SK-N-SH (cell line): ENCODE measurements around the gene ATP6V1B1. TPM values are rescaled to one million over a fixed set of nuclear protein-coding genes. Genes with fewer than 3 reads are reported as not detected.

Experiments
- CTCF ChIA-PET: fragments of 300-600, 350-600 bp; formaldehyde crosslinking; extraction: SDS; loops from one replicate; lab custom pipeline; 2021; lab: Yijun Ruan, JAX
- POLR2A ChIA-PET: fragments of 350-600 bp; sonication (Branson Sonifier 250); formaldehyde crosslinking; extraction: SDS; loops from one replicate; lab custom pipeline; 2020; ENCODE audit warnings: antibody characterized with exemption, inconsistent platforms; lab: Yijun Ruan, JAX
- DNase-seq: peaks from one replicate; pipeline ENCODE4 v3.0.0; 2012
- H2AFZ ChIP-seq: fragments of 200-600 bp; sonication (generic); 2 replicates; pipeline ENCODE4 v1.8.1; 2016; ENCODE audit warnings: antibody characterized with exemption, mild to moderate bottlenecking, low read depth
- H3F3A ChIP-seq: fragments of 200-600 bp; sonication (generic); replicated peaks from 2 replicates; pipeline ENCODE3; 2016; ENCODE audit warnings: antibody characterized with exemption, mild to moderate bottlenecking; ENCODE audit not compliant: insufficient read depth
- H3K27ac ChIP-seq, 2 experiments: fragments of 200-500 bp in 1 of 2; fragments of 200-600 bp in 1 of 2; sonication (Bioruptor generic) in 1 of 2; sonication (generic), shearing (Covaris generic) in 1 of 2; 2 replicates each; pipeline versions ENCODE4 v1.5.1 to v1.6.1; 2014 to 2016; ENCODE audit warnings: low read depth in 2 of 2, inconsistent platforms in 1 of 2, low read length in 1 of 2, mild to moderate bottlenecking in 1 of 2, mixed read lengths in 1 of 2
- H3K27me3 ChIP-seq: fragments of 200-600 bp; sonication (generic), shearing (Covaris generic); 2 replicates; pipeline ENCODE4 v1.6.1; 2016; ENCODE audit warnings: mixed run types; ENCODE audit not compliant: insufficient read depth
- H3K36me3 ChIP-seq, 2 experiments: fragments of 200-500 bp in 1 of 2; fragments of 200-600 bp in 1 of 2; sonication (Bioruptor generic) in 1 of 2; sonication (generic) in 1 of 2; replicated peaks in 1 of 2; 2 replicates each; pipeline versions ENCODE3 to v1.5.1; 2014 to 2016; ENCODE audit warnings: low read length in 1 of 2, mild to moderate bottlenecking in 1 of 2; ENCODE audit not compliant: insufficient read depth in 2 of 2, control insufficient read depth in 1 of 2
- H3K4me1 ChIP-seq, 2 experiments: fragments of 200-500 bp in 1 of 2; fragments of 200-600 bp in 1 of 2; sonication (Bioruptor generic) in 1 of 2; sonication (generic), shearing (Covaris generic) in 1 of 2; 2 replicates each; pipeline versions ENCODE4 v1.5.1 to v1.6.1; 2014 to 2016; ENCODE audit warnings: low read depth in 1 of 2, low read length in 1 of 2, mixed run types in 1 of 2; ENCODE audit not compliant: insufficient read depth in 2 of 2, control insufficient read depth in 1 of 2
- H3K4me2 ChIP-seq: fragments of 200-600 bp; sonication (generic), shearing (Covaris generic); 2 replicates; pipeline ENCODE4 v1.6.1; 2017; ENCODE audit warnings: mixed run types
- H3K4me3 ChIP-seq, 2 experiments: fragments of 200-500 bp in 1 of 2; fragments of 200-600 bp in 1 of 2; sonication (Bioruptor generic) in 1 of 2; sonication (generic), shearing (Covaris generic) in 1 of 2; 2 replicates each; pipeline versions ENCODE4 v1.5.1 to v1.8.1; 2014 to 2016; ENCODE audit warnings: low read depth in 2 of 2, inconsistent platforms in 1 of 2, low read length in 1 of 2, mild to moderate bottlenecking in 1 of 2, mixed read lengths in 1 of 2, moderate library complexity in 1 of 2
- H3K79me2 ChIP-seq: fragments of 200-600 bp; sonication (generic); 2 replicates; pipeline ENCODE4 v1.8.1; 2017; ENCODE audit warnings: mild to moderate bottlenecking; ENCODE audit not compliant: insufficient read depth
- H3K9ac ChIP-seq: fragments of 200-600 bp; sonication (generic); 2 replicates; pipeline ENCODE4 v1.6.1; 2017; ENCODE audit warnings: mixed run types
- H3K9me2 ChIP-seq: fragments of 200-600 bp; sonication (generic); 2 replicates; pipeline ENCODE4 v1.6.1; 2017; ENCODE audit warnings: mixed run types
- H3K9me3 ChIP-seq: fragments of 200-600 bp; sonication (generic); 2 replicates; pipeline ENCODE4 v1.6.1; 2017; ENCODE audit warnings: mixed run types, mild to moderate bottlenecking, moderate library complexity
- H4K20me1 ChIP-seq: fragments of 200-600 bp; sonication (generic); 2 replicates; pipeline ENCODE4 v1.6.1; 2017; ENCODE audit warnings: mild to moderate bottlenecking, mixed run types; ENCODE audit not compliant: insufficient read depth
- ELF1 ChIP-seq: IDR thresholded peaks from 2 replicates; pipeline ENCODE4 v1.4.0; 2012
- EZH2phosphoT487 ChIP-seq: fragments of 200-600 bp; sonication (generic); IDR thresholded peaks from 2 replicates; pipeline ENCODE4 v1.6.1; 2017; ENCODE audit warnings: low read depth, mixed run types, mild to moderate bottlenecking, antibody characterized with exemption, moderate library complexity, borderline replicate concordance
- FOSL2 ChIP-seq: IDR thresholded peaks from 2 replicates; pipeline ENCODE4 v1.4.0; 2012; ENCODE audit warnings: low read depth, mild to moderate bottlenecking, moderate library complexity, borderline replicate concordance
- FOXM1 ChIP-seq: IDR thresholded peaks from 2 replicates; pipeline ENCODE4 v1.4.0; 2012; ENCODE audit warnings: low read depth, mild to moderate bottlenecking
- GABPA ChIP-seq: IDR thresholded peaks from 2 replicates; pipeline ENCODE4 v1.4.0; 2012; ENCODE audit warnings: low read depth, mild to moderate bottlenecking
- GATA2 ChIP-seq: sonication (generic); formaldehyde crosslinking; IDR thresholded peaks from 2 replicates; pipeline ENCODE4 v1.5.0; 2020; ENCODE audit warnings: mild to moderate bottlenecking, missing genetic modification reagents
- NFIC ChIP-seq: IDR thresholded peaks from 2 replicates; pipeline ENCODE4 v1.4.0; 2012; ENCODE audit warnings: borderline replicate concordance
- POLR2AphosphoS5 ChIP-seq: IDR thresholded peaks from 2 replicates; pipeline ENCODE4 v1.6.1; 2012; ENCODE audit warnings: low read depth, low read length
- RAD21 ChIP-seq: IDR thresholded peaks from 2 replicates; pipeline ENCODE4 v1.6.1; 2012; ENCODE audit warnings: mild to moderate bottlenecking, low read length
- RCOR1 ChIP-seq: fragments of 150-350 bp; IDR thresholded peaks from 2 replicates; pipeline ENCODE4 v1.6.1; 2017; ENCODE audit warnings: antibody characterized with exemption, low read length
- RFX5 ChIP-seq: IDR thresholded peaks from 2 replicates; pipeline ENCODE4 v1.6.1; 2012; ENCODE audit warnings: mild to moderate bottlenecking, improper control_type of control experiment, low read length
- TCF12 ChIP-seq: IDR thresholded peaks from 2 replicates; pipeline ENCODE4 v1.4.0; 2012
- YY1 ChIP-seq: IDR thresholded peaks from 2 replicates; pipeline ENCODE4 v1.4.0; 2012; ENCODE audit warnings: low read depth, mild to moderate bottlenecking
- polyA plus RNA-seq, 3 experiments: library from polyadenylated mRNA; depleted of rRNA; stranded (reverse); fragments of >200 nt; gene quantifications; 2 replicates each; pipeline ENCODE4 v1.2.3, GENCODE V29; 2012
- TF ChIP-seq, protein P1 (sequence below): IDR thresholded peaks from 2 replicates; pipeline ENCODE4 v1.6.1; 2012; ENCODE audit warnings: mild to moderate bottlenecking, low read depth, low read length, moderate library complexity
- TF ChIP-seq, protein P2 (sequence below): fragments of 150-350 bp; IDR thresholded peaks from 2 replicates; pipeline ENCODE4 v1.6.1; 2017; ENCODE audit warnings: antibody characterized with exemption, low read length, low read depth, borderline replicate concordance
- TF ChIP-seq, protein P3 (sequence below): IDR thresholded peaks from 2 replicates; pipeline ENCODE4 v1.4.0; 2012; ENCODE audit warnings: low read depth
- TF ChIP-seq, protein P4 (sequence below): IDR thresholded peaks from 2 replicates; pipeline ENCODE4; 2012
- TF ChIP-seq, protein P5 (sequence below): fragments of 200-600 bp; sonication (generic); IDR thresholded peaks from 2 replicates; pipeline ENCODE4 v1.6.1; 2017; ENCODE audit warnings: antibody characterized with exemption, mild to moderate bottlenecking, moderate library complexity

ATP6V1B1 gene
- polyA plus RNA-seq, 1 of the 3 experiments (the other 2 are of a cell fraction), result 4.9 TPM

DNA sequence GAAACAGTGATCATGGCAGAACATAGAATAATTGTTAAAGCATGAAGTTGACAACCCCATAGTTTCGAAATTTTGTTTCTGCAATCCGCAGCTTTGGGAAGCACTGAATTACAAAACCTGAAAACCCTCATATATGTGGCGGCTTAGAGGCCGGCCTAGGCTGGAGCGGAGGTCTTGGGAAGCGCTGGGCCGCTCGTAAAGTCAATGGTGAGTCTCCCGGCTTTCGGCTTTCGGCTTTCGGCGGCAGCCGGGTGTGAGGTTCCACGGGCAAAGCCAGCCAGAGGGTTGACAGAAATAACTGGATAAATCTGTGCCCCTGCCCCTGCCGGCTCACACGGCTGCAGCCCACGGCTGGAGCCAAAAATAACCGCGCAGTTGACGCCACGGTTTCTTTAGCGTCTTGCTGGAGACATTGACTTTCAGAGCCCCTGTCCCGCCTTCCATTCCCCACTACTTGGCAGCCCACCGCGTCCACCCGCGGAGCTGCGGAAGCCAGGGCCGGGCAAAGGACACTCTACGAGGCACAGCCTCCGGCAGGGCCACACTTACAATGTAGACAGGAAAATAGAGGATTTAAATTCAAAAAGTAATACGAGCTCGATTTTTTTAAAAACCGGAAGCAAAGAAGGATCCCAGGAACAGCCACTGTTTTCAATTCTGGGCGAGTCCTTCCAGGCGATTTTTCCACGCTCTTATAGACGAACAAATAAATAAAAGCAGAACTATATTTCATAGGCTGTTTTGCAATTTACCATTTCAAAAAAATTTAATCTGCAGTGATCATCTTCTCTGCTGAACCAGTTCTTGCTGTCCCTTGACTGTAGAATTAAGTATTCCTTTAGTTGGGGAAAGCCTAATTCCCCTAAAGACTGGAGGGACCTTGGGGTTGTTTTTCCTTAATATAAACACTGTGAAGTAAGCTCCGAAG is 28.3 kb upstream of the ATP6V1B1 start (continued):
- TF ChIP-seq, protein P1, sequence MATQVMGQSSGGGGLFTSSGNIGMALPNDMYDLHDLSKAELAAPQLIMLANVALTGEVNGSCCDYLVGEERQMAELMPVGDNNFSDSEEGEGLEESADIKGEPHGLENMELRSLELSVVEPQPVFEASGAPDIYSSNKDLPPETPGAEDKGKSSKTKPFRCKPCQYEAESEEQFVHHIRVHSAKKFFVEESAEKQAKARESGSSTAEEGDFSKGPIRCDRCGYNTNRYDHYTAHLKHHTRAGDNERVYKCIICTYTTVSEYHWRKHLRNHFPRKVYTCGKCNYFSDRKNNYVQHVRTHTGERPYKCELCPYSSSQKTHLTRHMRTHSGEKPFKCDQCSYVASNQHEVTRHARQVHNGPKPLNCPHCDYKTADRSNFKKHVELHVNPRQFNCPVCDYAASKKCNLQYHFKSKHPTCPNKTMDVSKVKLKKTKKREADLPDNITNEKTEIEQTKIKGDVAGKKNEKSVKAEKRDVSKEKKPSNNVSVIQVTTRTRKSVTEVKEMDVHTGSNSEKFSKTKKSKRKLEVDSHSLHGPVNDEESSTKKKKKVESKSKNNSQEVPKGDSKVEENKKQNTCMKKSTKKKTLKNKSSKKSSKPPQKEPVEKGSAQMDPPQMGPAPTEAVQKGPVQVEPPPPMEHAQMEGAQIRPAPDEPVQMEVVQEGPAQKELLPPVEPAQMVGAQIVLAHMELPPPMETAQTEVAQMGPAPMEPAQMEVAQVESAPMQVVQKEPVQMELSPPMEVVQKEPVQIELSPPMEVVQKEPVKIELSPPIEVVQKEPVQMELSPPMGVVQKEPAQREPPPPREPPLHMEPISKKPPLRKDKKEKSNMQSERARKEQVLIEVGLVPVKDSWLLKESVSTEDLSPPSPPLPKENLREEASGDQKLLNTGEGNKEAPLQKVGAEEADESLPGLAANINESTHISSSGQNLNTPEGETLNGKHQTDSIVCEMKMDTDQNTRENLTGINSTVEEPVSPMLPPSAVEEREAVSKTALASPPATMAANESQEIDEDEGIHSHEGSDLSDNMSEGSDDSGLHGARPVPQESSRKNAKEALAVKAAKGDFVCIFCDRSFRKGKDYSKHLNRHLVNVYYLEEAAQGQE, result no peak
- TF ChIP-seq FOSL2 (no peak), NFIC (no peak), FOXM1 (no peak), RFX5 (no peak)
- TF ChIP-seq, protein P2, sequence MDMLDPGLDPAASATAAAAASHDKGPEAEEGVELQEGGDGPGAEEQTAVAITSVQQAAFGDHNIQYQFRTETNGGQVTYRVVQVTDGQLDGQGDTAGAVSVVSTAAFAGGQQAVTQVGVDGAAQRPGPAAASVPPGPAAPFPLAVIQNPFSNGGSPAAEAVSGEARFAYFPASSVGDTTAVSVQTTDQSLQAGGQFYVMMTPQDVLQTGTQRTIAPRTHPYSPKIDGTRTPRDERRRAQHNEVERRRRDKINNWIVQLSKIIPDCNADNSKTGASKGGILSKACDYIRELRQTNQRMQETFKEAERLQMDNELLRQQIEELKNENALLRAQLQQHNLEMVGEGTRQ, result no peak
- TF ChIP-seq, protein P3, sequence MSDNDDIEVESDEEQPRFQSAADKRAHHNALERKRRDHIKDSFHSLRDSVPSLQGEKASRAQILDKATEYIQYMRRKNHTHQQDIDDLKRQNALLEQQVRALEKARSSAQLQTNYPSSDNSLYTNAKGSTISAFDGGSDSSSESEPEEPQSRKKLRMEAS, result no peak

DNA sequence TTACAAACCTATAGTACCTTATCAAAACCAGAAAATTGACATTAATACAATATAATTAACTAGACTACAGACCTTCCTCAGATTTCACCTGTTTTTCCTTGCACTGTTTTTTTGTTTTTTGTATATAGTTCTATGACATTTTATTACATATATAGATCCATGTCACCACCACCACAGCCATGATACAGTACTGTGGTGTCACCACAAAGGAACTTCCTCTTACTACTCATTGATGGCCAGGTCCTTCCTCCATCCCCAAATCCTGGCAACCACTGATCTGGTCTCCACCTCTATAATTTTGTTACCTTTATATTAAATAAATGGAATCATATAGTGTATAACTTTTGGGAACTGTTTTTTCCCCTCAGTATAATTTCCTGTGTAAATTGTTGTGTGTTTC is 19.4 kb upstream of the ATP6V1B1 start:
- Histone ChIP-seq H4K20me1 (no peaks in the 10 kb centered on the region), H3K27ac (no peak overlapping the region), H3K4me1 (no peaks in the 10 kb centered on the region), H2AFZ (no peak overlapping the region), H3F3A (no peaks in the 10 kb centered on the region), H3K79me2 (0 out of 2 replicates have a peak, but pooled peaks cover 3% of the 10 kb centered on the region), H3K27me3 (no peaks in the 10 kb centered on the region), H3K9me3 (no peaks in the 10 kb centered on the region), H3K4me2 (no peak overlapping the region), H3K9me2 (no peaks in the 10 kb centered on the region), H3K9ac (no peak overlapping the region), H3K4me3 (no peak overlapping the region), H3K36me3 (no peaks in the 10 kb centered on the region)
- no peak for DNase-seq
- TF ChIP-seq, protein P3, result no peak
- TF ChIP-seq EZH2phosphoT487 (no peak), GATA2 (CRISPR knock-in tag) (no peak), FOXM1 (no peak), RAD21 (no peak), TCF12 (no peak), GABPA (no peak), YY1 (no peak), RFX5 (no peak), ELF1 (no peak), RCOR1 (no peak), POLR2AphosphoS5 (no peak), FOSL2 (no peak)
- TF ChIP-seq, protein P4, sequence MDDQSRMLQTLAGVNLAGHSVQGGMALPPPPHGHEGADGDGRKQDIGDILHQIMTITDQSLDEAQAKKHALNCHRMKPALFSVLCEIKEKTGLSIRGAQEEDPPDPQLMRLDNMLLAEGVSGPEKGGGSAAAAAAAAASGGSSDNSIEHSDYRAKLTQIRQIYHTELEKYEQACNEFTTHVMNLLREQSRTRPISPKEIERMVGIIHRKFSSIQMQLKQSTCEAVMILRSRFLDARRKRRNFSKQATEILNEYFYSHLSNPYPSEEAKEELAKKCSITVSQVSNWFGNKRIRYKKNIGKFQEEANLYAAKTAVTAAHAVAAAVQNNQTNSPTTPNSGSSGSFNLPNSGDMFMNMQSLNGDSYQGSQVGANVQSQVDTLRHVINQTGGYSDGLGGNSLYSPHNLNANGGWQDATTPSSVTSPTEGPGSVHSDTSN, result no peak
- TF ChIP-seq, protein P5, sequence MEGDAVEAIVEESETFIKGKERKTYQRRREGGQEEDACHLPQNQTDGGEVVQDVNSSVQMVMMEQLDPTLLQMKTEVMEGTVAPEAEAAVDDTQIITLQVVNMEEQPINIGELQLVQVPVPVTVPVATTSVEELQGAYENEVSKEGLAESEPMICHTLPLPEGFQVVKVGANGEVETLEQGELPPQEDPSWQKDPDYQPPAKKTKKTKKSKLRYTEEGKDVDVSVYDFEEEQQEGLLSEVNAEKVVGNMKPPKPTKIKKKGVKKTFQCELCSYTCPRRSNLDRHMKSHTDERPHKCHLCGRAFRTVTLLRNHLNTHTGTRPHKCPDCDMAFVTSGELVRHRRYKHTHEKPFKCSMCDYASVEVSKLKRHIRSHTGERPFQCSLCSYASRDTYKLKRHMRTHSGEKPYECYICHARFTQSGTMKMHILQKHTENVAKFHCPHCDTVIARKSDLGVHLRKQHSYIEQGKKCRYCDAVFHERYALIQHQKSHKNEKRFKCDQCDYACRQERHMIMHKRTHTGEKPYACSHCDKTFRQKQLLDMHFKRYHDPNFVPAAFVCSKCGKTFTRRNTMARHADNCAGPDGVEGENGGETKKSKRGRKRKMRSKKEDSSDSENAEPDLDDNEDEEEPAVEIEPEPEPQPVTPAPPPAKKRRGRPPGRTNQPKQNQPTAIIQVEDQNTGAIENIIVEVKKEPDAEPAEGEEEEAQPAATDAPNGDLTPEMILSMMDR, result no peak
- TF ChIP-seq, protein P2, result no peak
- CTCF ChIA-PET, result interaction anchor here (0.9 to 15.2 kb wide), 4 partner anchors 12 to 43 kb away, joined by 3 to 211 read pairs (median 8); no protein-coding TSS in a partner anchor
- POLR2A ChIA-PET, result no interaction called here
